C4-2B (cell line): ENCODE data around the gene TUNAR.

ENCODE experiments used
- CTCF ChIP-seq: fragments of 450-650 bp; conservative IDR thresholded peaks from 2 replicates; pipeline ENCODE4 v1.5.1; 2017; ENCODE audit warnings: mild to moderate bottlenecking
- ZFX ChIP-seq: fragments of 450-650 bp; IDR thresholded peaks from 2 replicates; pipeline ENCODE4 v1.6.1; 2017

- TF ChIP-seq CTCF (no peak), ZFX (no peak)
Measured at GRCh38 chr14:95829321-95829720, 47.3 kb upstream of the TUNAR start.
